Stimulated activated CD4-positive, alpha-beta T cell treated with anti-CD3 and anti-CD28 coated beads, TNF-alpha, amount 100 ng/mL, for 48 hours (primary cell): Measurements from ENCODE around the gene TOGARAM1.
A peak's percentile ranks its signal among the peaks of the same experiment; 100 is the strongest.
"Not testable (repeated sequence)": the region's sequence is repeated elsewhere in the genome, so short reads cannot be mapped to it uniquely, and the experiment has no call there.

ENCODE experiments used
- DNase-seq, 3 donors: peaks; one replicate each; pipeline ENCODE4 v3.0.0-alpha.2; 2020; ENCODE audit warnings: low read depth in 3 of 3

The TOGARAM1 gene

DNA sequence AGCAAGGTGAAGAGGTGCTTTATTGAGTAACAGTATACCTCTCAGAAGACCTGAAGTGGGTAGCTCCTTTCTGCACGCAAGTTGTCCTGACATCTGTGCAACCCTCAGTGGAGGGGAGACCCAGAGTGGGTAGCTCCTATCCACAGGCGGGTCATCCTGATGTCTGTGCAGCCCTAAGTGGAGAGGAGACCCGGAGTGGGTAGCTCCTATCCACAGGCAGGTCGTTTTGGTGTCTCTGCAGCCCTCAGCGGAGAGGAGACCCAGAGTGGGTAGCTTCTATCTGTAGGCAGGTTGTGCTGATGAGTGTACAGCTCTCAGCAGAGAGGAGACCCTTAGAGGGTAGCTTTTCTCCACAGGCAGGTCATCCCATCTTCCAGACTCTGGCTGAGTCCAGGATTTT lies 76.9 kb downstream of the TOGARAM1 start:
- DNase-seq = no peak

DNA sequence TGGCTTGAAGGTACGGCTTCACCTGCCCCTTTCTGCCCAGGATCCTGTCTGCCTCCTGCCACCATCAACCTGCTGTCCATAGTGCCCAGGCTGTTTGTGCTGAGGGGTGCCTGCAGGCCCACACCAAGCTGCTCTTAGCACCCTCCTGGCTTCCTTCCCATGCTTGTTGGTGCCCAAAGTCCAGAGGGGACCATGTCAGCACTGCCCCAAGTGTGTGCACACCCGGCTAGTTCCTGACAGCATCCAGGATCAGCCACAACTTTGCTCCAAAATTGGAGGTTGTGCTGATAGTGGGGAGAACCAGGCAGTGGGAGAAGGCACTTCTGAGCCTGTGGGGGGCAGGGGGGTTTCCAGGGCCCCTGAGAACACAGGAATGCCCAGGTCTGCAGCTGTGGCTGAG lies 77.4 kb downstream of the TOGARAM1 start:
- no peak for DNase-seq

GRCh38 chr14:45041641-45042040 lies 79.7 kb downstream of the TOGARAM1 start:
- DNase-seq = no peak

- DNase-seq = no peak
Measured at GRCh38 chr14:45044638-45045037, 82.6 kb downstream of the TOGARAM1 start.

DNA sequence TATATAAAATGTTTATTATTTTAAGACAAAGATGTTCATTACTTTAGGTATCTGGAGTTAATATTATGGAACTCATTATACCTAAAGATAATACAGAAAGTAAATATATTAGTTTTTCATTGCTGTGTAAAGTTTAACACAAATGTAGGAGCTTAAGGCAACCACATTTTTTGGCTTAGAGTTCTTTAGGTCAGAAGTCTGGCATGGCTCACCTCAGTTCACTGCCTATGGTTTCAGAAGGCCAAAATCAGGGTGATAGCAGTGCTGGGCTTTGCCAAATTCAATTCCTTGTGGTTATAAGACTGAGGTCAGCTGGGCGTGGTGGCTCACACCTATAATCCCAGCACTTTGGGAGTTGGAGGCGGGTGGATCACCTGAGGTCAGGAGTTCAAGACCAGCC lies 86.4 kb downstream of the TOGARAM1 start:
- no peak for DNase-seq

GRCh38 chr14:45051180-45051579 lies 89.2 kb downstream of the TOGARAM1 start:
- no peak for DNase-seq

DNA sequence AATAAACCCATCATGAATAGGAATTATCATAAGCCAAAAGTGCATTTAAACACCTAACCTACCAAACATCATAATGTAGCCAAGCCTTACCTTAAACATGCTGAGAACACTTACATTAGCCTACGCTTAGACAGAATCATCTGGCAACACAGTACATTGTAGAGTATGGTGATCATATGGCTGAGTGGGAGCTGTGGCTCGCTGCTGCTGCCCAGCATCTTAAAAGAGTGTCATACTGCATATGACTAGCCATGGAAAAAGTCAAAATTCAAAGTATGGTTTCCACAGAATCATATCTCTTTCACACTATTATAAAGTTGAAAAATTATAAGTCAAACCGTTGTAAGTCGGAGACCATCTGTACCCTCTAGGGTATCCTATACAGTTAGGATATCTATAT lies 89.9 kb downstream of the TOGARAM1 start:
- no peak for DNase-seq

GRCh38 chr14:45057349-45057748 lies 95.4 kb downstream of the TOGARAM1 start:
- no peak for DNase-seq

GRCh38 chr14:45057881-45058364 lies 95.9 kb downstream of the TOGARAM1 start:
- DNase-seq = no peak

- no peak for DNase-seq
Measured at GRCh38 chr14:45060551-45060950, 98.6 kb downstream of the TOGARAM1 start.

- no peak for DNase-seq
Measured at GRCh38 chr14:45065540-45065939, 103.5 kb downstream of the TOGARAM1 start.

DNA sequence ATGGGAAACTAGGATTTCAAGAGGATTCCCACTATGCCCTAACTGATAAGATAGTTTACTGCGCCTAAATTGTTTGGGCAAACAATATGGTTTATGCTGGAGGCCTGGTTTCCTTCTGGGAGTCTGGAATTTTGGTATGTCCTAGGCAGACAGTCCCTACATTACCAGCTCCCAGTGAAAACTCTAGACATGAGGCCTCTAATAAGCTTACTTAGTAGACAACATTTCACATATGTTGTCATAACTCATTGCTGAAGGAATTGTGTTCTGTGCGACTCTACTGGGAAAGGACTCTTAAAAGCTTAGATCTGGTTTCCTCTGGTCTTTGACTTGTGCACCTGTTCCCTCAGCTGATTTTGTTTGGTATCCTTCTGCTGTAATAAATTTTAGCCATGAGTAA lies 104.0 kb downstream of the TOGARAM1 start:
- no peak for DNase-seq

DNA sequence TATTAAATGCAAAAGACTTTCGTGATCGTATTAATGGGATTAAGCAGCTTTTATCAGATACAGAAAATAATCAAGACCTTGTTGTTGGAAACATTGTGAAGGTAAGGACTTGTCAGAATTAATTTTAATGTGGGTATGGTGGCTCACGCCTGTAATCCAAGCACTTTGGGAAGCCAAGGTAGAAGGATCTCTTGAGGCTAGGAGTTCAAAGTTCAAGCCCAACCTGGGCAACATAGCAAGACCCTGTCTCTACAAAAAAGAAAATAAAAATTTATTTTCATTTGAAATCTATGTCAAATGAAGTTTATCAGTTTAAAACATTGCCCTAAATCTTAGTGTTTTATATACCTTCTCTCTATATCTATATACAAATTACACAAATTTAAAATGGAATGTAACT lies 104.7 kb downstream of the TOGARAM1 start:
- no peak for DNase-seq

- no peak for DNase-seq
Measured at GRCh38 chr14:45068396-45068795, 106.4 kb downstream of the TOGARAM1 start.

DNA sequence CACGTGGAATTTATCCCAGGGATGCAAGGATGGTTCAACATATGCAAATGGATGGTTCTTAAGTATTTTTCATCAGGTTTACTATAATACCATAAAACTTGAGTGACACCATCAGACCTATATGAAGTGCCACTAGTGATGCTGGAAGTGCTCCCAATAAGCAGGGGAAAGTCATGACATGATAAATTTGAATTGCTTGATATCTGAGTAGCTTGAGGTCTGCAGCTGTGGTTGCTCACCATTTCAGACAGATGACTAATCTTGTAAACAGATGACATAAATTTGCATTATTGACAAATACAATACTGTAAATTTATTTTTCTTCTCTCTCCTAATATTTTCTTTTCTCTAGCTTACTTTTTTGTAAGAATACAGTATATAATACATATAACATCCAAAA lies 108.2 kb downstream of the TOGARAM1 start:
- DNase-seq = no peak

DNA sequence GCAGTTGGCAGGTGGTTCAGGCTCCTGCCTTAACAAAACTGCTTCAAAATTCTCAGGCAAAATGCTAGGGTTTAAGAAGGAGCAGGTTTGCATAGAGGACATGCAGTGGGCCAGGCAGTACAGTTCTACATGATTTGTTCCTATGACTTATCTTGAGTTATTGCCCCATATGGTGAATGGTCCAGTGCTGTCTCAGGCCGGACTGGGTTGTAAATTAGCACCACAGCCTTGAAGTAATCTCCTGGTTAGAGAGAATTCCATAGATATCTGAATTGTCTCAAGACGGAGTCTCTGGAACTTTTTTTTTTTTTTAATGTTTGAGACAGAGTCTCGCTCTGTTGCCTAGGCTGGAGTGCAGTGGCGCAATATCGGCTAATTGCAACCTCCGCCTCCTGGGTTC lies 110.1 kb downstream of the TOGARAM1 start:
- no peak for DNase-seq

- no peak for DNase-seq
Measured at GRCh38 chr14:45073231-45073879, 111.4 kb downstream of the TOGARAM1 start.

DNA sequence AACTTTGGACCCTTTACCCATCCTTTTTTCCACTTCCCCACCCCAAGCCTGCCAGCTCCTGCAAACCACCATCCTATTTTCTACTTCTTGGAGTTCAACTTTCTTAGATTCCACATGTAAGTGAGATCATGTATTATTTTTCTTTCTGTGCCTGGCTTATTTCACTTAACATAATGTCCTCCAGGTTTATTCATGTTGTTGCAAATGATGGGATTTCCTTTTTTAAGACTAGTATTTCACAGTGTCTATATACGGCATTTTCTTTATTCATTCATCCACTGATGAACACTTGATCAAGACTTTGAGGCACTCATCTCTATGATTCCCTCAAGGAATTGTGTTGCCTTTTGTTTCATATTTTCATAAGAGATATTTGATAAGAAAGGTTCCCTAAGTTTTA lies 116.3 kb downstream of the TOGARAM1 start:
- no peak for DNase-seq

DNA sequence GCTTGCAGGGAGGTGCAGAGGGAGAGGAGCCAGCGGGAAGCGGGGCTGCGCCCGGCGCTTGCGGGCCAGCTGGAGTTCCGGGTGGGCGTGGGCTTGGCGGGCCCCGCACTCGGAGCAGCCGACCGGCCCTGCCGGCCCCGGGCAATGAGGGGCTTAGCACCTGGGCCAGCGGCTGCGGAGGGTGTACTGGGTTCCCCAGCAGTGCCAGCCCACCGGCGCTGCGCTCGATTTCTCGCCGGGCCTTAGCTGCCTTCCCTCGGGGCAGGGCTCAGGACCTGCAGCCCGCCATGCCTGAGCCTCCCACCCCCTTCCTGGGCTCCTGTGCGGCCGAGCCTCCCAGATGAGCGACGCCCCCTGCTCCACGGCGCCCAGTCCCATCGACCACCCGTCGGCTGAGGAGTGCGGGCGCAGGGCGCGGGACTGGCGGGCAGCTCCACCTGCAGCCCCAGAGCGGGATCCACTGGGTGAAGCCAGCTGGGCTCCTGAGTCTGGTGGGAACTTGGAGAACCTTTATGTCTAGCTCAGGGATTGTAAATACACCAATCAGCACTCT lies 118.5 kb downstream of the TOGARAM1 start:
- DNase-seq = not testable (repeated sequence)

DNA sequence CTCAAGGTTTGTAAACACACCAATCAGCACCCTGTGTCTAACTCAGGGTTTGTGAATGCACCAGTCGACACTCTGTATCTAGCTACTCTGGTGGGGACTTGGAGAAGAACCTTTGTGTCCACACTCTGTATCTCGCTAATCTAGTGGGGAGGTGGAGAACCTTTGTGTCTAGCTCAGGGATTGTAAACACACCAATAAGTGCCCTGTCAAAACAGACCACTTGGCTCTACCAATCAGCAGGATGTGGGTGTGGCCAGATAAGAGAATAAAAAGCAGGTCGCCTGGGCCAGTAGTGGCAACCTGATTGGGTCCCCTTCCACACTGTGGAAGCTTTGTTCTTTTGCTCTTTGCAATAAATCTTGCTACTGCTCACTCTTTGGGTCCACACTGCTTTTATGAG lies 119.1 kb downstream of the TOGARAM1 start:
- DNase-seq = not testable (repeated sequence)

- no peak for DNase-seq
Measured at GRCh38 chr14:45082420-45082819, 120.4 kb downstream of the TOGARAM1 start.

- DNase-seq = no peak
Measured at GRCh38 chr14:45083617-45083975, 121.6 kb downstream of the TOGARAM1 start.

DNA sequence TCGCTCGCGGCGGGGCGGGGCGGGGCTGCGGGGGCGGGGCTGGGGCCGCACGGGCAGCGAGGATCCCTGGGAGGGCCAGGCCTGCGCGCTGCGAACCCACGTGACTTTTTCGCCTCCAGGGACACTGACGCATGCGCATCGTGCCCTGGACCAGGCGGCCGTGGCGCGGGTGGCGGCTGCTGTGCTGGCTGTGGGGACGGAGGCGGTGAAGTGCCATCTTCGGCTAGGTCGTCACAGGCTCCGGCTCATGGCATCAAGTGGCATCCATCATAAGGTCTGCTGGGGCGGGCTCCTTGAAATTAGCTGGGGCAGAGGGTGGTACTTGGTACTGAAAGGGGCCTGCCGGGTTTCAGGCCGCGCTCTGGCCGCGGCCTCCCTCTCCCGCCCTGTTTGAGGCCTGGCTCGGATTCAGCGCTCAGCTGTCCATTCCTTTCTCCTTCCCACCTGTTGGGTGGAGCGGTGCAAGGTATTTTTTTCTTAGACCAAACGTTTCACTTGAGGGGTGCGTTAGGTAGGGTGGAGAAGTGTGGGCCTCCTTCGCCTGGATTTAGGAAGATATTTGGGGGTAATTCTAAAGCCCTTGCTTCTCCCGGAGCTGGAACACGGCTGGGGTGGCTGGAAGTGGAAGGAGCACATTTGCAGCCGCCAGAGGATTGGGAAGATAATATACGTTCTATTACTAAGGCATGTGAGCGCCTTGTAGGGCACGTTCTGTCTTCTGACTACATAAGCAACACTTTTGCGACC lies 122.2 kb downstream of the TOGARAM1 start, which contains the start of gene PRPF39:
PRPF39 (plus strand) TSS at position 141 of the 747 bp plus-strand sequence. CDS start 11,124 bp downstream, outside the sequence.
- peak; percentile 90 to 92 (median 91) for DNase-seq
